Hippocampal formation (tissue), 2 donors: Measurements from ENCODE around the gene RCCD1.
A peak's percentile ranks its signal among the peaks of the same experiment; 100 is the strongest.
"Not testable (repeated sequence)": the region's sequence is repeated elsewhere in the genome, so short reads cannot be mapped to it uniquely, and the experiment has no call there.

ENCODE experiments used
- DNase-seq, 2 donors: peaks; one replicate each; lab custom pipeline; 2025; lab: John Stamatoyannopoulos, UW

RCCD1 gene

DNA sequence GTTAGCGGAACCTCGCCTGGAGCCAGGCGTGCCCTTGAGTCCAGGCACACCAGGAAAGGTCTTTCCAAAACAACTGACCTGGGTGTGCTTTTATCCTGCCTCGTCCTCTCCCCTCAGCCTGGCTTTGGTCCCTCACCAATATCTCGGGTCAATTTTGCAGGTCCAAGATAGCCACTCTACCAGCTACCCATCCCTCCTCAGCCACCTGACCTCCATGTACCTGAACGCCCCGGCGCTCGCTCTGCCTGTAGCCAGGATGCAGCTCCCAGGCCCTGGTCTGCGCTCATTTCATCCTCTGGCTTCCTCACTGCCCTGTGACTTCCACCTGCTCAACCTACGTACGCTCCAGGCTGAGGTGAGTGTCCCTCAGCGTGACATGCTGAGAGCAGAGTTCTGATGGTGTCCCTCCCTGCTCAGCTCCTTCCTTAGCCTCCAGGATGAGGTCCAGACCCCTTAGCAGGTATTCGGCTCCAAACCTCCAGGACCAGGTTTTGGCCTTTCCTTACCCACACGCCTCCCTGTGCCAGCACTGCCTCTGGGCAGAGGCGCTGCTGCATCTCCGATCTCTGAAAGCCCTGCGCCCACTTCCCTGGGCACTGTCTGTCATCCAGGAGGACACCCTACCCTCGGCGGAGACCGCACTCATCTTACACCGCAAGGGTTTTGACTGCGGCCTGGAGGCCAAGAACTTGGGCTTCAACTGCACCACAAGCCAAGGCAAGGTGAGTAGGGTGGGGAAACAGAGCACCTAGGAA lies 36.5 kb upstream of the RCCD1 start:
- no peak for DNase-seq

DNA sequence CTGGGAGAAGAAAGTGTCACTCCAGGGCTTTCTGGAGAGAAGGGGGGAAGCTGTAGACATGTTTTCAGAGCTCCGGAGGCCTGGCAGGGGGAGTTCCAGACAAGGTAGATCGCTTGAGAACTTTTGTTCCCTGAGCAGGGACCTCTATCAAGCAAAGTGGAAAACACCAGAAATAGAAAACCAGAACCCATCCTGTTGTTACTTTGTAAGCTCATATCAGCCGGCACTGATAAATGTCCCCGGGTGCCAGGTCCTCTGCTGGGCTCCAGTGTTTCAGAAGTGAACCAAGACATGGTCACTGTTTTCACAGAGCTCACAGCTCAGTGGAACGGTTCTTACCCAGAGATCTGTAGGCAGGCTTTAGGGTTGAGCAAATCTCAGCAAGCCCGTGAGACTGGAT lies 35.8 kb upstream of the RCCD1 start:
- no peak for DNase-seq

GRCh38 chr15:90921887-90922286 lies 32.8 kb upstream of the RCCD1 start:
- no peak for DNase-seq

DNA sequence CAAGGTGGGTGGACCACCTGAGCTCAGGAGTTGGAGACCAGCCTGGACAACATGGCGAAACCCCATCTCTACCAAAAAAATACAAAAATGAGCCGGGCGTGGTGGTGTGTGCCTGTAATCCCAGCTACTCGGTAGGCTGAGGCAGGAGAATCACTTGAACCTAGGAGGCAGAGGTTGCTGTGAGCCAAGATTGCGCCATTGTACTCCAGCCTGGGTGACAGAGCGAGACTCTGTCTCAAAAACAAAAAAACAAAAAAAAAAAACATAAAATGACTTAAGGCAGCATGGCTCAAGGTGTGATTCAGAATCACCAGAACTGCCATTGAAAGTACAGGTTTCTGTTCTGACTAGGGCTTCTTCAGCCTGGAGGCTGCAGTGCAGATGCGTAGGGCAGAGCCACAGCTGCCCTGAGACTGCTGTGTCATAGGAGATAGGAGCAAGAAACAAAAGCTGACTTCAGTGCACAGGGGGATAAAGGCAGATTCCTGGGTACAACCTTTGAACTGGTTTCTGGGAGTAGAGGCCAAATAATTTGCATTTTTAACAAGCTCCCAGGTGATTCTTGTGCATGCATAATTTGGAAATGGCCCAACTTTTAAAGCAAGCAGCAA lies 31.9 kb upstream of the RCCD1 start:
- DNase-seq, result not testable (repeated sequence)

DNA sequence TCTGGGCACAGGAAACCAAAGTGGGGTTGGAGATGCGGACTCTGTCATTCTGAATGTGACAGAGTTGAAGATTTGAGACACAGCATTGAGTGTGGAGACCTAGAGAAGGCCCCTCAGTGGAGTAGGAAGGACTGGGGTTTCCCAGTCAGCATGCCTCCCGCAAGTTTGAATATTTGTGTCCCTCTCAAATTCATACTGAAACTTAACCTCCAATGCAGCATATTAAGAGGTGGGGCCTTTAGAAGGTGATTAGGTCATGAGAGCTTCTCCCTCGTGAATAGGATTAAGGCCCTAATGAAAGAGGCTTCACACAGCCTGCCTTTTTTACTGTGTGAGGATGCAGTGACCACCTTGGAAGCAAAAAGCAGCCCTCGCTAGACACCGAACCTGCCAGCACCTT lies 30.3 kb upstream of the RCCD1 start:
- no peak for DNase-seq

DNA sequence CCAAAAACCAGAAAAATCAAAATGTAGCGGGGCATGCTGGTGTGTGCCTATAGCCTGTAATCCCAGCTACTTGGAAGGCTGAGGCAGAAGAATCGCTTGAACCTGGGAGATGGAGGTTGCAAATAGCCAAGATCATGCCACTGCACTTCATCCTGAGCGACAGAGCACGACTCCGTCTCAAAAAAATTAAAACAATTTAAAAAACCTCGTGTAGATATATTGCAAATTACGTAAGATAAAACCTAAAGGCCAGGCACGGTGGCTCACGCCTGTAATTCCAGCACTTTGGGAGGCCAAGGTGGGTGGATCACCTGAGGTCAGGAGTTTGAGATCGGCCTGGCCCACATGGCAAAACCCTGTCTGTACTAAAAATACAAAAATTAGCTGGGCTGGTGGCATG lies 27.9 kb upstream of the RCCD1 start:
- DNase-seq, result not testable (repeated sequence)

DNA sequence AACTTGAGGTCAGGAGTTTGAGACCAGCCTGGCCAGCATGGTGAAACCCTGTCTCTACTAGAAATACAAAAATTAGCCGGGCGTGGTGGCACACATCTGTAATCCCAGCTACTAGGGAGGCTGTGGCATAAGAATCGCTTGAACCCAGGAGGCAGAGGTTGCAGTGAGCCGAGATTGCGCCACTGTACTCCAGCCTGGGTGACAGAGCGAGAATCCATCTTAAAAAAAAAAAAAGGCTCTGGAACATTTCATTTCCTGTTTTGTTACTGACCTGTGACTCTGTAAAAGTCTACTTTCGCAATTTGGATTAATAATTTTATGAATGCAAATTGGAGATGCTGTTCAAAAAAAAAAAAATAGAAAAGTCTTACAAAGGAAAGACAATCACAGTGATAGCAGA lies 26.6 kb upstream of the RCCD1 start:
- DNase-seq, result not testable (repeated sequence)

DNA sequence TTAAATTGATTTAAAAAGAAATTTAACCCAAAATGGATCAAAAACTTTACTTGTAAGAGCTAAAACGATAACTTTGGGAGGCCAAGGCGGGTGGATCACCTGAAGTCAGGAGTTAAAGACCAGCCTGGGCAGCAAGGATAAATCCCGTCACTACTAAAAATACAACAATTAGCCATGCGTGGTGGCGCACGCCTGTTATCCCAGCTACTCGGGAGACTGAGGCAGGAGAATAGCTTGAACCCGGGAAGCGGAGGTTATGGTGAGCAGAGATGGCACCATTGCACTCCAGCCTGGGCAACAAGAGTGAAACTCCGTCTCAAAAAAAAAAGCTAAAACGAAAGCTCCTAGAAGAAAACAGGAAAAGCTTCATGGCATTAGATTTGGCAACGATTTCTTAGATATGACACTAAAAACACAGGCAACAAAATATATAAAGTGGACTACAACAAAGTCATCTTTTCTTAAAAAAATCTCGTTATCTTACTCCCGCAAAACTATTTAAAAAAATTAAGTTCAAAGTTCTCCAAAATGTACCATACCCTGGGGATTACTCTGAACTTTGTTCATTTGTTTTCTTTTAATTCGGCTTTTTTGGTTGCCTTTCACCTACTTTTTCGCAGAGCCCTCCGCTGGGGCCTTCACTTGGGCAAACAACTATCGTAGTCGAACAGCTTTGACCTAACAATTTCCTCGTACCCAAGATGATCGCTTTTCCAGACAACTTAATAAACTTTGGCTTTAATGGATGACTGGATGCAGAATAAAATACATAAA lies 25.3 kb upstream of the RCCD1 start:
- no peak for DNase-seq

DNA sequence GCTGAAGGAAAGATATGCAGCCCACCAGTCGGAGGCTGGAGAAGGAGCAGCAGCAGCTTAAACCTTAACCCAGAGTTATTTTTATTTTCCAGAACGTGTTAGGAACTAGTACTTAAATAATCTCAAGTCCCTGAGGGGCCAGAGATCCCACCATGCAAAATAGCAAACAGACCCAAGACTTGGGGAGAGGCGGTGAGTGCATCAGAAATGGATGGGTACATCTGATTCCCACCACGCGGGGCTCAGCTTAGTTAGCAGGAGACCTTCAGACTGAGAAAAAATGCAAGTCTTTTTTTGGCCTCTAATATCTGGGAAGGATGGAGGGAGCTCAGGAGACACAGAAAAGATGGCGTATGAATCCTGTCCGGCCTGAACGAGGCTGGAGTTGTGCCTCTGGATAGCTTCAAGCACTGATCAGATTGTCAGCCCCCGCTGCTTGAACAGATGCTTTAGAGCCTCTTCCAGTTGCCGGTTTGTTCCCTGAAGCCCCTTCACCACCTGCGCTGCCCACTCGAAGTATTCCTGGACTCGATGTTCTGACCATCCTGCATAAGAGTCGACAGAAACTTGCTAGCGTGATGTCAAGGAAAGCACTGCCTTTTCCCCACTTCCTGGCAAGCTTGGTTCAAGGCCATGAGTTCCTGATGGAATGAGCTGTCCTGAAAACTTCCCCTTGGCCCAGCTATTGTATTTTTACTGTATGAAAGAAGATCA lies 23.7 kb upstream of the RCCD1 start:
- DNase-seq, result no peak

- no peak for DNase-seq
Observed at GRCh38 chr15:90931575-90931827, 23.2 kb upstream of the RCCD1 start.

DNA sequence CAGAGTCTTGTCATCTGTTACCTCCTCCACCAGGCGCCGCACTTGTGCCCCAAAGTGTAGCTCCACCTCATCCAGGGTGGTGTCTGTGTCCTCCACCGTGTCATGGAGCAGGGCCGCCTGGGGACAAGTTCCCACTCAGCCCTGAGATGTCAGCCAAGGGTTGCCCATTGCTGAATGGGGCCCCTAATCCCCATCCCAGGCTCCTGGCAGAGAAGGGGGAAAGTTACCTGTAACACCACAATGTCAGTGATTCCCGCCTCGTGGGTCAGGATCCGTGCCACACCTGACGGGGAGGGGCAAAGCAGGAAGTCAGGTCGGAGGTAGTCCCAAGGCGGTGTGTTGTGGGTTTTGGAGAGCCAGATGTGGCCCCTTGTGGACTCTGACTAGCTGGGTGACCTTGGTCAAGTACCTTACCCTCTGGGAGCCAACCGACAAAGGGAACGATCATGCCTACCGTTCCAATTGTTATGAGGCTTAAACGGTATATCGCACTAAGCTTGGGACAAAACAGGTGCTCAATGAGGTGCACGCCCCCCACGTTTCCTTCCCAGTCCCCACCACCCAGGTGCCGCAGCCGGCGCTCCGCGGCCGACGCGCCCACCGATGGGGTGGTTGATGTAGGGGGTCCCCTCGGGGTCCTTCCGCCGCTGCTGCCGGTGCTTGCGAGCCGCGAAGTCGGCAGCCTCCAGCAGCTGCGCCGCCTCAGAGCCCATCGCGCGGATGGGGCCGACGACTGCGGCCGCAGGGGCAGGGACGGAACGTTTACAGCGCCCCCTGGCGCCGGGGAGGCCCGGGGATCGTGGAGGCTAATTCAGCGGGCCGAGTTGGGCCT lies 22.6 kb upstream of the RCCD1 start, which contains the start of gene HDDC3:
TSS of gene HDDC3 (minus strand) at position 722 of the 832 bp plus-strand sequence. CDS start at position 713, 9 bp downstream.
- DNase-seq, result peak; percentile 68 to 75

DNA sequence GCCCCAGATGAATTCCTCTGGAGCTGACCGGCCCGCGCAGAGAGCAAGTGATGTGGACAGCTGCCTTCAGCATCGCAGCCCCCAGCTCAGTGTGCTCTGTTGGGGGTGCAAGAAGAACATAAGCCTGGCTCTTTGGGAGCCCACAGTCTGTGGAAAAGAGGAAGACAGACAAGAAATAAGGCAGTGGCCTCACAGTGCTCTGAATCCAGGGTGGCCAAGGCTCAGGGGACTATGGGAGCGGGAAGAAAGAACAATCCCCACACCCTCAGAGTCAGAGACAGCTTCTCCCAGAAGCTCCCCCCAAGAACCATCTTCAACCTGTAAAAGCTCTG lies 22.1 kb upstream of the RCCD1 start:
- DNase-seq, result no peak

DNA sequence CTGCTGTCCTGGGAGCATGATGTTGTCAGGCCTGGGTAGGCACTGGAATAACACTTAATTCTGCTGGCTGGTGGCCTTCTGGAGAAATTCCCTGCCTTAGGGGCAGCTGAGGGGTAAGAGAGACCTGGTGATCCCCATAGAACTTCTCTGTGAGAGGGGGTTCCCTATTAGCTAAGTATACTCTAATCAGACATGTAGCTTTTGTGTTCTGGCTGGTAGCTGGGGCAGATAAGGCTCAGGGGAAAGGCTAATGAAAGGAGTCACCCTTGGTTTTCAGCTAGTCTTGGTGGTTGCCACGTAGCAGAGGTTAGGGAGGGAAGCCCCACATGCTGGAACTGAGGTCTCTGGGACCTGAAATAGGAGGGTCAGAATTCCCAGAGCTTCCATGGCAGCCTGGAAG lies 21.4 kb upstream of the RCCD1 start:
- DNase-seq, result no peak

DNA sequence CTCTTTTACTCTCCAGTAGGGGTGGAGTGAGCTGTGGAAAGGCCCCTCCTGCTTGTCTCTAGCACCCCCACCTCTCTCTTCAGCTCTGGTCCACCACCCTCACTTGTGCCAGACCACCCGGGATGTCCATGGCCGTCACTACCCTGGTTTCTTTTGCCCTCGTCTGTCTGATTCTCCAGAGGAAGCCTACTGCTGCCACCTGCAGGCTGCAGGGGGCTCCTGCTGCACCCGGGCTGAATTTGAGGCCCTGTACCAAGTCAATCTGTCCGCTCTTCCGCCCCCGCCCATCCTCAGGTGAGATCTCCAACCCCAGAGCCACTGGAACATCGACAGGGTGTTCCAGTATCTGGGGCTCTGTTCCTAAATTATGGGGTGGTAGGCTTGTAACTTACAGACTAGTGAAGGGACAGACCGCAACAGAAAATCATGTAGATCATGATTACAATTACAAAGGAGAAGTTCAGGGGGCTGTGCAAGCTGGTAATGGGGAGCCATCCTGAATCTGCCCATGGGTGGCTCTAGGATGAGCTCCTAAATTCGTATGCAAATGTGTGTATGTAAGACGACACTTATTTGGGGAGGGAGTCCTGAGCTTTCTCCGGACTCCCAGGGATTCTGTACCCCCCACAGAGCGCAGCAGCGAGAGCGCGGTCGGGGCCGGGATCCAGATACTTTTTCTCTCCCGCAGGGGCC lies 20.3 kb upstream of the RCCD1 start:
- DNase-seq, result peak; percentile 81 to 88

DNA sequence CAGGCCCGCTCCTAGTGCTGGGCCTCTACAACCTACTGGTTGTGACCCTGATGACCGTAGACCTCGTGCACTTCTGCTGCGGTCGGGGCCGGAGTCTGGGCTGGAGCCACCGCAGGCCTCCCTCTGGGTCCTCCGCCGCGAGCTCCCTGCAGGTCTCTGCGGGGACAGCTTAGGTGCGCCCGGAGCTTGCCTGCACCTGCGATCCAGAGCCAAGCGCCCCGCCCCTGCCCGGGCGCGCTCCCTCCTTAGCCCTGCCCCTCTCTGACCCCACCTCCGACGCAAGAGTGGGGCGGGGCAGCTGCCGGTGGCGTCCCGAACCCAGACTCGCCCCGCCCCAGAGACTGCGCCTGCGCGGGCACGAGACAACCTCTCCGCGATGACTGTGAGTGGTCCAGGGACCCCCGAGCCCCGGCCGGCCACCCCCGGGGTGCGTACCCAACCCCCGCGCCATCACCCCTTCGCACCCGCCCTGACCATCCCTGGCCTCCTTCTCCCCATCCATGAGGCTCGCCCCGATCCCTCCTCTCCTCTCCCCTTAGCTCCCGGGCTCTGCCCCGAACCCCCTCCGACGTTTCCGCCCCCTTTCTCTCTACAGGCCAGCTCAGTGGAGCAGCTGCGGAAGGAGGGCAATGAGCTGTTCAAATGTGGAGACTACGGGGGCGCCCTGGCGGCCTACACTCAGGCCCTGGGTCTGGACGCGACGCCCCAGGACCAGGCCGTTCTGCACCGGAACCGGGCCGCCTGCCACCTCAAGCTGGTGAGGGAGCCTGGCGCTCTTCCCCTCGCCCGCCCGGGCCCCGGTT lies 19.5 kb upstream of the RCCD1 start, which contains the start of gene UNC45A:
TSS of gene UNC45A (plus strand) at position 337 of the 803 bp plus-strand sequence. CDS start at position 377, 40 bp downstream.
- peak; percentile 83 to 84 for DNase-seq

DNA sequence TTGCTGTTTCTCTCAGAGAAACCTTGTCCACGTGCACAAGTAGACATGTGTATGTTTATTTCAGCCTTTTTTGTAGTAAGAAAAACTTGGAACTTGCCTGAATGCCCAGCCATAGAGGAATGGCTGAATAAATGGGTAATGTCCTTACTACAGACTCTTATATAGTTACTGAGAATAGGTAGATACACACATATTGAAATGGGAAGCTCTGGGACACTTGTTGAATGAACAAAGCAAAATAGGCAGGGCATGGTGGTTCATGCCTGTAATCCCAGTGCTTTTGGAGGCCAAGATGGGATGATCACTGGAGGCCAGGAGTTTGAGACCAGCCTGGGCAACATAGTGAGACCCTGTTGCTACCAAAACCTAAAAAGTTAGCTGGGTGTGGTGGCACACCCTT lies 17.9 kb upstream of the RCCD1 start:
- DNase-seq, result no peak

- no peak for DNase-seq
Observed at GRCh38 chr15:90938261-90938660, 16.4 kb upstream of the RCCD1 start.

DNA sequence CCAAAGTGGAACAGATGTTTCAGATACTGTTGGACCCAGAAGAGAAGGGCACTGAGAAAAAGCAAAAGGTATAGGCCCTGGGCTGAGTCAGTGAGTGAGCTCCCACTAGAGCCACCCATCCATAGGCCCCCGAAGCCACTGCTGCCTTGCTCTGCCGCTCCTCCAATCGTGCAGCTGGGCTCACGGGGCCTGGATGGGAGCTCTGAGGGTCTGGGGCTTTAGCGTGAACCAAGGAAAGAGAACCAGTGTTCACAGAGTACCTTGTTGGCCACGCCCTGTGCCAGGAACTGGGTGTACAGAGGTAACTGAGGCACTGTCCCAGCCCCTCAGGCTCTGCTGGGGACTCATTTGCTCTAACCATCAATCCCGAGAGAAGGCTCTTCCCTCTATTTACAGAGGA lies 14.9 kb upstream of the RCCD1 start:
- DNase-seq, result no peak

DNA sequence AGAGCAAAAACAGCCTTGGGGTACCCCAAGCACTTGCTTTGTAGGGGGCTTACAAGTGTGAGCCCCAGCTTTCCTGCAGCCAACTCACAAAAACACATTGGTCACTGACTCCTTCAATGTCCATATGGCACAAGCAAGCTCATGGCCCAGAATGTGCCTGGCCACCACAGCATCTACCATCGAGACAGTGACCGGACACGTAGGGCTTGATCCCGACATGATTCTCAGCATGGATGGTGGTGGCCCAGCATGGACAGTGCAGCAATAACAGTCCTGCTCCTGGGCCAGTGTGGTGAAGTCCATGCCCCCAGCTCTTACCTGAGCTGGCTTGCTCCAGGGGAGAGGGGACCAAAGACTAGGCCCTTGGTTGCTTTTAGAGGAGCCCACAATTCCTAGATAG lies 13.6 kb upstream of the RCCD1 start:
- no peak for DNase-seq
